Activated naive CD4-positive, alpha-beta T cell treated with anti-CD3 and anti-CD28 coated beads, Interleukin-2, amount 50 U/mL, for 72 hours (primary cell): ENCODE data around the gene ALLC. TPM values are rescaled to one million over a fixed set of nuclear protein-coding genes. Genes with fewer than 3 reads are reported as not detected.
A peak's percentile ranks its signal among the peaks of the same experiment; 100 is the strongest.

Source experiments
- ATAC-seq, 2 donors: fragments of 150-1000 bp; cut with Tn5 transposase; 2 replicates each; pipeline ENCODE4 v1.10.0; 2021; ENCODE audit warnings: mild to moderate bottlenecking in 2 of 2, moderate library complexity in 2 of 2
- DNase-seq, 2 donors: peaks; one replicate each; pipeline ENCODE4 v3.0.0; 2021 to 2022; ENCODE audit warnings: low spot score in 2 of 2
- H3K27ac Mint-ChIP-seq, 2 donors: one replicate each; pipeline ENCODE4 v1.8.0; 2022; ENCODE audit warnings: mild to moderate bottlenecking in 2 of 2, mixed read lengths in 2 of 2
- H3K36me3 Mint-ChIP-seq, 2 donors: one replicate each; pipeline ENCODE4 v1.8.0; 2022; ENCODE audit warnings: mixed read lengths in 2 of 2
- H3K9me3 Mint-ChIP-seq, 2 donors: one replicate each; pipeline ENCODE4 v1.8.0; 2022; ENCODE audit warnings: mixed read lengths in 2 of 2
- total RNA-seq, 2 donors: library from RNA; stranded (reverse); gene quantifications; one replicate each; pipeline ENCODE4 v1.2.3, GENCODE V29; 2022

Gene ALLC
- total RNA-seq, 2 donors from 2014 or later: not detected

- Mint-ChIP-seq H3K27ac (no peak overlapping the region), H3K9me3 (peaks cover 0 to 5% of the 10 kb centered on the region in 2 donors), H3K36me3 (peaks cover 0 to 8% of the 10 kb centered on the region in 2 donors)
- ATAC-seq (no peak), DNase-seq (no peak)
These were observed 37.2 kb upstream of the ALLC start for GRCh38 chr2:3620834-3621233.

- Mint-ChIP-seq H3K27ac (no peak overlapping the region), H3K9me3 (no peaks in the 10 kb centered on the region), H3K36me3 (peaks cover under 1 to 4% of the 10 kb centered on the region in 2 donors)
- ATAC-seq: no peak
- DNase-seq: no peak
These were observed 35.0 kb upstream of the ALLC start for GRCh38 chr2:3622967-3623366.

GRCh38 chr2:3624059-3624794 is 33.8 kb upstream of the ALLC start:
- Mint-ChIP-seq H3K27ac (no peak overlapping the region), H3K9me3 (no peaks in the 10 kb centered on the region), H3K36me3 (peaks cover 0 to 4% of the 10 kb centered on the region in 2 donors)
- DNase-seq (no peak), ATAC-seq (no peak)

GRCh38 chr2:3625186-3625585 is 32.8 kb upstream of the ALLC start:
- Mint-ChIP-seq H3K36me3 (peaks cover 0 to 4% of the 10 kb centered on the region in 2 donors), H3K9me3 (no peaks in the 10 kb centered on the region), H3K27ac (no peak overlapping the region)
- ATAC-seq (no peak), DNase-seq (peak in 1 of 2 donors; percentile 44)

DNA sequence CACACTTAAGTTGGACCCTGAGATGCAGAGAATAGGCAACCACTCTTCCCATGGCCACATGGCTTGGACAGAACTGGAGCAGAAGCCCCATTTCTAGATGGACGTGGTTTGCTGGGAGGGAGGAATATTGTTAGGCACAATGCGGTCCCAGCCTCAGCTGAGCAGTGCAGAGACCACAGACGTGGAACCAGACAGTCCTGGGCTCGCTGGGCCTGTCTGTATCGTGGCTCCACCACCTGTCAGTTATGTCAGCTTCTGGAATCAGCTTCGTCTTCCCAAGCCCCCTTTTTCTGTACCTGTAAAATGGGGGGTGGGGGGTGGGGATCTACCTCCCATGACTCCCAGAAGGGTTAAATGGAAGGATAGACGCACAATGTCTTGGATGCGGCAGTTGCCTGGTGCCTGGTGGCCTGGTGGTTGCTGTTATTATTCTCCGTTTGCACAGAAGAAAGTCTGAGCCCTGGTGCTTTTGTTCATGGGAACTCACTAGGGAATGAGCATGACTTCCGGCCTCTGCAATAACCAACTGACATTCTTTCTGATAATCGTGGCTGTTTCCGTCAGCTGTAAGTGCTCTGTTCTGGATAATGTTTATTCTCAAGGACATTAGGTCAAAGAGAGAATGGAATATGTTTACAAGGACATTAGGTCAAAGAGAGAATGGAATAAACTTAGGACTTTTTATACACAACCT is 31.7 kb upstream of the ALLC start:
- no peak for DNase-seq
- Mint-ChIP-seq H3K9me3 (no peaks in the 10 kb centered on the region), H3K27ac (no peak overlapping the region), H3K36me3 (peaks cover 0 to 4% of the 10 kb centered on the region in 2 donors)
- ATAC-seq: no peak

DNA sequence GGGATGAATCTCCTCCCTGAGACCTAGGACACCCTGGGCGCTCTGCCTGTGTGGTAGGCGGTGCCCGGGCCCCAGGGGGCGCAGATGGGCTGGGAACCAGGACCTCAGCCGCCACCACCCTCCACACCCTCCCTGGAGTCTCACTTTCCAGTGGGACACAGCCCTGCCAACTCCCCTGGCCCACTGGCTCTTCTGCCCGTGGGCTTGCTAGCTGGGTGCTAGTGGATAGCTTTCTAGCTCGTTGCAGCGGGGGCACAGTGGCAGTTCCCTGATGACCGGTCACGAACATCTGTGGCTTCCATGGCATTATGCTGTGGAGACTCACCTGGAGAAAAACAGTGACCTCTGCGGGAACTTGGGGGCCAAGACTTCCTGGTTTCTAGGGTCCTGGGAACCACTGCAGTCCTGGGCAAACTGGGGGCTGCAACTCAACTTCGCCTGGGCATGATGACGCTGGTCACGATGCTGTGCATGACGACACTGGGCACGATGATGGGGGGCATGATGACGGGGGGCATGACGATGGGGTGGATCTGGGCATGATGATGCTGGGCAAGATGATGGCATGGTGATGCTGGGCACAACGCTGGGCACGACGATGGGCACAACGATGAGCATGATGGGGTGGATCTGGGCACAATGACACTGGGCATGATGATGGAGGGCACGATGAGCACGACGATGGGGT is 31.0 kb upstream of the ALLC start:
- DNase-seq (peak in 1 of 2 donors; percentile 11), ATAC-seq (no peak)
- peak overlapping the region in 1 of 2 donors; percentile 18 for H3K27ac Mint-ChIP-seq
- peaks cover 0 to 4% of the 10 kb centered on the region in 2 donors for H3K36me3 Mint-ChIP-seq
- H3K9me3 Mint-ChIP-seq: no peaks in the 10 kb centered on the region

DNA sequence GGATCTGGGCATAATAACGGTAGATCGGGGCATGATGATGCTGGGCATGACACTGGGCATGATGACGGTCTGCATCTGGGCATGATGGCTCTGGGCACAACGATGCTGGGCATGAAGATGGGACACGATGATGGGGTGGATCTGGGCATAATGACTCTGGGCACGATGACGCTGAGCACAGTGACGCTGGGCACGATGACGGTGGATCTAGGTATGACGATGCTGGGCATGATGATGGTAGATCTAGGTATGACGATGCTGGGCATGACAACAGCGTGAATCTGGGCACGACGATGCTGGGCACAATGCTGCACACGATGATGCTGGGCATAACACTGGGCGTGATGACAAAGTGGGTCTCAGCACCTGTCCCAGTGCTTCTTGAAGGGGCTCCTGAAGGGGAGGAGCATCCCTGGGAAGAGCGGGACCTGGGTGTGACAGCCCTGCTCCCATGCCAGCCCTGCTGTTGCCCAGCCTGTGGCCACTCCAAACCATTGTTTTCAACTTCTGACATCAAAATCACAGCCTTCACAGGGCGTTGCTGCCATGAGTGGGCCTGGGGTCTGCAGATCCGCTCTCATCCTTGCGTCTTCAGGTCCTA is 30.4 kb upstream of the ALLC start:
- H3K27ac Mint-ChIP-seq: no peak overlapping the region
- H3K36me3 Mint-ChIP-seq: peaks cover 0 to 4% of the 10 kb centered on the region in 2 donors
- ATAC-seq (no peak), DNase-seq (peak in 1 of 2 donors; percentile 40)
- H3K9me3 Mint-ChIP-seq: no peaks in the 10 kb centered on the region

GRCh38 chr2:3628241-3628679 is 29.7 kb upstream of the ALLC start:
- Mint-ChIP-seq H3K27ac (no peak overlapping the region), H3K36me3 (peaks cover 0 to 4% of the 10 kb centered on the region in 2 donors), H3K9me3 (no peaks in the 10 kb centered on the region)
- ATAC-seq (no peak), DNase-seq (peak in 1 of 2 donors; percentile 39)

GRCh38 chr2:3628800-3629199 is 29.2 kb upstream of the ALLC start:
- DNase-seq (peak in 1 of 2 donors; percentile 20), ATAC-seq (peak in 1 of 2 donors; percentile 18)
- no peaks in the 10 kb centered on the region for H3K9me3 Mint-ChIP-seq
- no peak overlapping the region for H3K27ac Mint-ChIP-seq
- peaks cover 0 to 4% of the 10 kb centered on the region in 2 donors for H3K36me3 Mint-ChIP-seq

- ATAC-seq (no peak), DNase-seq (no peak)
- H3K9me3 Mint-ChIP-seq: no peaks in the 10 kb centered on the region
- peaks cover 0 to 4% of the 10 kb centered on the region in 2 donors for H3K36me3 Mint-ChIP-seq
- H3K27ac Mint-ChIP-seq: no peak overlapping the region
These were observed 27.4 kb upstream of the ALLC start for GRCh38 chr2:3630631-3631030.

- no peak overlapping the region for H3K27ac Mint-ChIP-seq
- peaks cover 0 to 4% of the 10 kb centered on the region in 2 donors for H3K36me3 Mint-ChIP-seq
- peak in 1 of 2 donors; percentile 45 for DNase-seq
- no peaks in the 10 kb centered on the region for H3K9me3 Mint-ChIP-seq
- no peak for ATAC-seq
These were observed 26.7 kb upstream of the ALLC start for GRCh38 chr2:3631161-3631850.

- DNase-seq (peak in 1 of 2 donors; percentile 18), ATAC-seq (no peak)
- H3K9me3 Mint-ChIP-seq: no peaks in the 10 kb centered on the region
- H3K36me3 Mint-ChIP-seq: peaks cover 0 to 4% of the 10 kb centered on the region in 2 donors
- H3K27ac Mint-ChIP-seq: no peak overlapping the region
These were observed 25.9 kb upstream of the ALLC start for GRCh38 chr2:3631851-3632659.

DNA sequence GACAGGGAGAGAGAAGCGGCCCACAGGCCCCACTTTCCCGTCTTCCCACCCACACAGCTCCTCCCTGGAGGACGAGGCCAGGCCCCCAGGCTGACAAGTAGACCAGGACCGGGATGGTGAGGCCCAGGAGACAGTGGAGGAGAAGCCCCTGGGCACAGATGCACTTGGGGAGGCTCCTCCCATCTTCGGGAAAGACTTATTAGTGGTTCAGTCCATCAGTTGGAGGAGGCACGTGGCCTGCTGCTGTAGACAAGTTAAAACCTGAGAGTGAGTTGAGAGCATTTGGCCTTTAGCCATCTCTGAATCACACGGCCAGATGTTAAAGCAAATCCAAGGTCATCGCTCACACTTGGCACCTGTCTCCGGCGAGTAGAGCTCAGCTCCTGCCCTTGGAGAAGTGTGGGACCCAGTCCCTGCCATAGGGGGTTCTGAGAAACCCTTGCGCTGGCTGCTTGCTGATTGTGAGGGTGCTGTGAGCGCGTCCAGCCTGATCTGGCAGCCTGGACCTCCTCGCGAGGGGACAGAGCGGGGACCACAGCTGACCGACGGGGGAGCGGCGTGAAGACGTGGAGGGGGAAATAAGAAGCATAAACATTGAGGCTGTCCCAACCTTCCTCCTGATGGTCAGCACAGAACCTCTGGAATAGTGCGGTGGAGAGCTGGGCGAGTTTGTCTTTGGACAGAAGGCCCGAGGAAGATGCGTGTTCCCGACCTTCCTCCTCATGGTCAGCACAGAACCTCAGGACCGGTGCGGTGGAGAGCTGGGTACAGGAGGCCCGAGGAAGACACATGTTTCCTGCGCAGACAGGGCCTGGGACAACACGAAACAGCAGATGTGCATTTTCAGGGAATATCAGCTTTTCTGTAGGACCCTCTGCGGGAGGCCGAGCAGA is 24.7 kb upstream of the ALLC start:
- no peak overlapping the region for H3K27ac Mint-ChIP-seq
- H3K36me3 Mint-ChIP-seq: no peaks in the 10 kb centered on the region
- no peaks in the 10 kb centered on the region for H3K9me3 Mint-ChIP-seq
- peak in 1 of 2 donors; percentile 28 for DNase-seq
- ATAC-seq: no peak

GRCh38 chr2:3633982-3634595 is 23.9 kb upstream of the ALLC start:
- no peak for ATAC-seq
- no peaks in the 10 kb centered on the region for H3K9me3 Mint-ChIP-seq
- H3K27ac Mint-ChIP-seq: peak overlapping the region in 1 of 2 donors; percentile 50

More at GRCh38 chr2:3633982-3634595, 23.9 kb upstream of the ALLC start:
- no peaks in the 10 kb centered on the region for H3K36me3 Mint-ChIP-seq
- DNase-seq: peak in 1 of 2 donors; percentile 44
